Measurements from ENCODE around the gene TMEM74B. TPM values are rescaled to one million over a fixed set of nuclear protein-coding genes. Genes with fewer than 3 reads are reported as not detected.

Gene TMEM74B
- total and polyA plus RNA-seq, 4 donors: 2.3 to 10.9 (median 7.6) TPM

- Histone ChIP-seq H3K9me3 (ENCODE audit: control insufficient read depth in 4 of 4, insufficient read depth in 3 of 4, low read length in 3 of 4) (no peaks in the 10 kb centered on the region), H3K27ac (ENCODE audit: low read depth in 1 of 2, low read length in 1 of 2) (no peak overlapping the region), H3K9ac (ENCODE audit: insufficient read depth in 1 of 2, low read length in 2 of 2) (no peak overlapping the region), H3K36me3 (ENCODE audit: control insufficient read depth in 4 of 4, insufficient read depth in 4 of 4, low read length in 4 of 4) (peaks cover 16 to 30% (median 20%) of the 10 kb centered on the region in 4 donors), H3K27me3 (ENCODE audit: control insufficient read depth in 3 of 3, insufficient read depth in 3 of 3, low read length in 2 of 3) (no peaks in the 10 kb centered on the region), H3K4me3 (no peak overlapping the region), H3K4me1 (ENCODE audit: control insufficient read depth in 5 of 5, insufficient read depth in 5 of 5, low read length in 5 of 5) (peaks cover 0 to 7% (median 0%) of the 10 kb centered on the region in 5 donors)
- 91 to 95% methylated on average over 10 of the region's 10 CpGs for WGBS, 2 donors
- DNase-seq (no peak), ATAC-seq (ENCODE audit: insufficient read depth, low FRiP score) (no peak)
- TF ChIP-seq CTCF (IDR thresholded peaks at IDR 0.05; ENCODE audit: control extremely low read depth, extremely low read depth): no peak
Measured at GRCh38 chr20:1144401-1145172, 40.2 kb downstream of the TMEM74B start.

GRCh38 chr20:1137236-1137635 is 47.5 kb downstream of the TMEM74B start:
- no peak for ATAC-seq (ENCODE audit: insufficient read depth, low FRiP score)
- no peaks in the 10 kb centered on the region for H3K9me3 ChIP-seq (ENCODE audit: control insufficient read depth in 4 of 4, insufficient read depth in 3 of 4, low read length in 3 of 4)
- peaks cover 20 to 41% (median 31%) of the 10 kb centered on the region in 4 donors for H3K36me3 ChIP-seq (ENCODE audit: control insufficient read depth in 4 of 4, insufficient read depth in 4 of 4, low read length in 4 of 4)
- no peak for TF ChIP-seq CTCF (IDR thresholded peaks at IDR 0.05; ENCODE audit: control extremely low read depth, extremely low read depth)
- no peaks in the 10 kb centered on the region for H3K27me3 ChIP-seq (ENCODE audit: control insufficient read depth in 3 of 3, insufficient read depth in 3 of 3, low read length in 2 of 3)
- DNase-seq: no peak
- no peak overlapping the region for H3K4me3 ChIP-seq
- no peak overlapping the region for H3K27ac ChIP-seq (ENCODE audit: low read depth in 1 of 2, low read length in 1 of 2)
- H3K4me1 ChIP-seq (ENCODE audit: control insufficient read depth in 5 of 5, insufficient read depth in 5 of 5, low read length in 5 of 5): no peaks in the 10 kb centered on the region
- no peak overlapping the region for H3K9ac ChIP-seq (ENCODE audit: insufficient read depth in 1 of 2, low read length in 2 of 2)
- WGBS, 2 donors: 83 to 85% methylated on average over 4 of the region's 4 CpGs

GRCh38 chr20:1134836-1135235 is 49.9 kb downstream of the TMEM74B start:
- TF ChIP-seq CTCF (IDR thresholded peaks at IDR 0.05; ENCODE audit: control extremely low read depth, extremely low read depth): no peak
- H3K9ac ChIP-seq (ENCODE audit: insufficient read depth in 1 of 2, low read length in 2 of 2): no peak overlapping the region
- no peak overlapping the region for H3K4me3 ChIP-seq
- H3K27ac ChIP-seq (ENCODE audit: low read depth in 1 of 2, low read length in 1 of 2): no peak overlapping the region
- H3K27me3 ChIP-seq (ENCODE audit: control insufficient read depth in 3 of 3, insufficient read depth in 3 of 3, low read length in 2 of 3): no peaks in the 10 kb centered on the region
- DNase-seq (no peak), ATAC-seq (ENCODE audit: insufficient read depth, low FRiP score) (no peak)
- H3K4me1 ChIP-seq (ENCODE audit: control insufficient read depth in 5 of 5, insufficient read depth in 5 of 5, low read length in 5 of 5): no peaks in the 10 kb centered on the region
- H3K9me3 ChIP-seq (ENCODE audit: control insufficient read depth in 4 of 4, insufficient read depth in 3 of 4, low read length in 3 of 4): peaks cover 0 to 2% (median 0%) of the 10 kb centered on the region in 4 donors
- H3K36me3 ChIP-seq (ENCODE audit: control insufficient read depth in 4 of 4, insufficient read depth in 4 of 4, low read length in 4 of 4): peaks cover 25 to 56% (median 37%) of the 10 kb centered on the region in 4 donors
- WGBS, 2 donors: 92 to 98% methylated on average over 12 of the region's 12 CpGs

Data from lung (tissue), 12 donors.